ENCODE data around the gene TBC1D9B.

The TBC1D9B gene

DNA sequence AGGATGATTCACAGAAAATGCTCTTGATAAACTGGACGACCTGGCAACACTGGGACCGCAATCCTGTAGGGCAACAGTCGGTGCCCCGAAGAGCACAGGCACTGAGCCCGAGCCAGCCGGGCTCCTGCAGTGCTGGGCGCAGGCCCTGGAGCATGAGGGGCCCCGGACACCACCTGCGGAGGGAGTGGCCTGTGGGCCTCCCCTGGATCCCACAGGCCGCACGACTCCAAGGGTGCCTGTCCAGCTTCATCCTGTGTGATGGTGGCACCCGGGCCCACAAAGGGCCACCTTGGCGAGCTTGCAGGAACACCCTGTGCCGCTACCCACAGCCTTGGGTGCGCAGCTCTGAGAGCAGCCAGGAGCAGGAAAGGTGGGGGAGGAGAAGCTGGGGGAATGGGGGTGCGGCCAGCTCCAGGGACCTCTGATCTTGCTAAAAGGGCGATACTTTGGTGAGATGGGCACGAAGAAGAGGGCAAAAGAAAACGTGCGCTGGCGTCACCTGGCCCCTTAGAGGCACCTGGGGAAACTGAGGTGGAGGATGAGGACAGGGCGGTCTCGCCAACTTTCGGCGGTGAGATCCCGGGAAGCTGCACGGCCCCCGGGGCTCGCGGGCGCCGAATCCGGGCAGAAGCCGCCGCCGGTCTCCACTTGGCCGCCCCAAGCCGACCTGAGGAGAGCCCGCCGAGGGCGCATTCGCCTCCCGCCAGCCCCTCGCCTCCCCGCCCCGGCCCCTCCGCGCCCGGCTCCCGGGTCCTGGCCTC is 722 bp downstream of the TBC1D9B start:
- peak; percentile 40 for DNase-seq

GRCh38 chr5:179906294-179906794 is 1.4 kb downstream of the TBC1D9B start:
- DNase-seq = no peak

DNA sequence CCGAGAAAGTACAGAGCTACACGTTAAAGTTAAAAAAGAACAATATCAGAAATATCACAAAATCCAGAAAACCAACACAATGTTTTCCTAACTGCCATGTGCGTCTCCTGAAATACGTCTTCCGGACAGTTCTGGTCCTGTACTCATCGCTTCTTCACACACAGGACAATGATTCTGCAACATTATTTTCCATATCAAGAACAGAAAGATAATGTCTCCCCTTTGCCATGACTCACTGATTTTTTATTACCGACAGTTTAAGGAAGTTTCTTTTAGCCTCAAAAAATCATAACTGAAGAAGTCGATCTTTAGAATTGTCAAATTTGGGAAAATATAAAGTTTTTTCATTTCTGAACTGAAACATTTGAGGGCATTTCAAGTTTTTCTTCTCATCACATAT is 2.5 kb downstream of the TBC1D9B start:
- no peak for DNase-seq

DNA sequence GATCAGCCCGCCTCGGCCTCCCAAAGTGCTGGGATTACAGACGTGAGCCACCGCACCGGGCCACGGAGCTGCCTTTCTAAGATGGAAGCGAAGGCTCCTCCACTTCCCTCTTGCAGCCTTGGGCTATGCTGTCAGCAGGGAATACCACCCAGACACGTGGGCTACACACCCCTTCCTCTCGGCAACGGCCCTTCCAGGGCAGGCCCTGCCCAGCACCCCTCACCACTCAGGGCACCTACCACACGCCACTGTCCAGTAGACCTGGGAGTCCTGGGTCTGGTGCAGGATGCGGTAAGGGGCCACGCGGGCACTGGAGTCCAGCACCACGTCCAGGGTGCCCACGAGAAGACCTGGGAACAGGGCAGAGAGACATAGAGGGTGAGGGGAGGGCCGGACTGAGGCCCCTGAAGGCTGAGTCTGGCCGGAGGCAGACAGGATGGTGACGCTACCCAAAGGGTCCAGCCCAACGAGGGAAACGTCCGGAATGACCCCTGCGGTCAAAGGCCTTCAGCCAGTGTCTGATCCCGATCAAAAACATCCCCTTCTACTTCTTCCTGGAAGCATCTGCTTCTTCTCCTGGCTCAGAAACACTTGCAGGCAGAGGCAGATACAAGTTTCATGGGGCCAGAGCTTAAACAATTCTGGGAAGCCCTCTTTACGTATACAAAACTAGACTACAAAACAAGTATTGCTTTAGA is 3.1 kb downstream of the TBC1D9B start:
- DNase-seq = no peak

DNA sequence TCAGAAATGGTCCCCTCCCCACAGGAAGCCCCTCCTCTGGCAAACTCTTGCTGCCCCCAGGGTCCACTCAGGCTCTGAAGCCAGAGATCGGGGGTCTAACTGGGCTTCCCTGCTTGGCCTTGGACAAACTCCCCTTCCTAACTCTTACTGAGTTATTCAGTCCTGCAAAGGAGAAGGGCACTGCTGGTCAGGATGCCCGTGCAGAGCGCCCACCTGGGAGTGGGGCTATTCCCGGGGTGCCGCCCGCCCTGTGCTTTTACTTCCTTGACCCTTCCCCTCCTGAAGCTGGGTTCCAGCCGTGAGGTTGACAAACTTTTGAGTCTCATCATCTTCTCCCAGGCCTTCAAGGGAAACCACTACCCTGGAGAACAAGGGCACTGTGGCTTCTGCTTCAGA is 4.9 kb downstream of the TBC1D9B start:
- DNase-seq = no peak

DNA sequence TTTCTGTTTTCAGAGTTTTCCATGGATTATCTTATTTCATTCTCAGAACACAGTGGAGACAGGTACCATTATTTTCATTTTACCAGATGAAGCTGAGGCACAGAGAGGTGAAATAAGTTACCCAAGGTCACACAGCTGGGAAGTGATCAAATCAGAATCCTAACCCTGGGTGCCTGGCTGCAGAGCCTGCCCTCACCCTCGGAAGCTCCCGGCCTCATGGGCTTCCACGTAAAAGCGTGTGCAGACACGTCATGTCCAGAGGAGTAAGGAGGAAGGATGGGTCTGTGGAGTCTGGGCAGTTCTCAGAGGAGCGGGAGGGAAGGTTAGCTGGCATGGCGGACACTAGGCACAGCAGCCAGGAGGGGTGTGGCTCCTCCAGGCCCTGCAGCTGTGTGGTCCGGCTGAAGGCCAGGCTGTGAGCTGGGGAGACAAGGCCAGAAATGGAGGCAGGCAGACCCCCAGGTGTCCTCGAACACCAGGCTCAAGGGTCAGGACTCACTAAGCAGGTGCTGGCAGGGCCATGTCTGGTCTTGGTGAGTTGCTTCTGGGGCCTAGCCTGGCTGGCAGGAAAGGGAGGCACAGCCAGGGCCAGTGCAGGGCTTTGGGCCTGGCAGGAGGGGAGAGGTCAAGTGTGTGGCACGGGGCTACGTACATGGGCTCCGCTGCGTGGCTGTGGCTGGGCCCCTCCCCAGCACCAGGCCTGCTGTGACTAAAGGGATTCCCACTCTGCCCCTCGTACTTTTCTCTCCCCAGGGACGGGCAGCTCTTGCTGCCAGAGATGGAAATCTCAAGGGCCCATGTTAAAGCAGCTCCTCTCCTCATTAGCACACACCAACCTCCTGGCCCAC is 5.6 kb downstream of the TBC1D9B start:
- no peak for DNase-seq

DNA sequence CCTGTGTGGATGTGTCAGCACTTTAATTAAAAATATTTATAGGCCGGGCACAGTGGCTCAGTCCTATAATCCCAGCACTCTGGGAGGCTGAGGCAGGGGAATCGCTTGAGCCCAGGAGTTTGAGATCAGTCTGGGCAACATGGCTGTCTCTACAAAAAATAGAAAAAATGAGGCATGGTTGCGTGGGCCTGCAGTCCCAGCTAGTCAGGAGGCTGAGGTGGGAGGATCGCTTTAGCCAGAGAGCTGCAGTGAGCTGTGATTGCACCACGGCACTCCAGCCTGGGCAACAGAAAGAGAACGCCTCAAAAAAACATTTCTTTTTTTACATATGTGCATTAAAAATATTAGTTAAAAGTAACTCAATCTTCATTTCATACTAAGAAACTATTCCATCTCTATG is 6.2 kb downstream of the TBC1D9B start:
- DNase-seq = no peak

DNA sequence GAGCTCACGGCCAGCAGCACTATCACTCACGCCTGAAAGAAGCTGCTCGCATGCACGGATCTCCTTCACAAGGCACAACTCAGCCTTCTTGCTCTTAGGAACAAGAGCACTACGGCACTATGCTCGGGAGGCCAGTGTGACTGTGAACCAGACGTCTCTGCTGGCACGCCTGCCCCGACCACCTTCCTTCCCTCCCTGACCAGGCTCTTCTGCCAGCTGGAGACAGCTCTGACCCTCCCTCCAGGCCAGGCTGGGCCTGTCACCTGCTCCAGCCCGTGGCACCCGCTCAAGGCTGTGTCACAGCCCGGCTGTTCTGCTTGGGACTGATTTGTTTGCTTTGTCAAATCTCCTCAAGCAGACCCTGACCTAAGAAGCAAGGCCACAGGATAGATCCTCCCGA is 7.0 kb downstream of the TBC1D9B start:
- no peak for DNase-seq

GRCh38 chr5:179900206-179900605 is 7.5 kb downstream of the TBC1D9B start:
- no peak for DNase-seq

- no peak for DNase-seq
Measured at GRCh38 chr5:179895861-179896260, 11.8 kb downstream of the TBC1D9B start.

DNA sequence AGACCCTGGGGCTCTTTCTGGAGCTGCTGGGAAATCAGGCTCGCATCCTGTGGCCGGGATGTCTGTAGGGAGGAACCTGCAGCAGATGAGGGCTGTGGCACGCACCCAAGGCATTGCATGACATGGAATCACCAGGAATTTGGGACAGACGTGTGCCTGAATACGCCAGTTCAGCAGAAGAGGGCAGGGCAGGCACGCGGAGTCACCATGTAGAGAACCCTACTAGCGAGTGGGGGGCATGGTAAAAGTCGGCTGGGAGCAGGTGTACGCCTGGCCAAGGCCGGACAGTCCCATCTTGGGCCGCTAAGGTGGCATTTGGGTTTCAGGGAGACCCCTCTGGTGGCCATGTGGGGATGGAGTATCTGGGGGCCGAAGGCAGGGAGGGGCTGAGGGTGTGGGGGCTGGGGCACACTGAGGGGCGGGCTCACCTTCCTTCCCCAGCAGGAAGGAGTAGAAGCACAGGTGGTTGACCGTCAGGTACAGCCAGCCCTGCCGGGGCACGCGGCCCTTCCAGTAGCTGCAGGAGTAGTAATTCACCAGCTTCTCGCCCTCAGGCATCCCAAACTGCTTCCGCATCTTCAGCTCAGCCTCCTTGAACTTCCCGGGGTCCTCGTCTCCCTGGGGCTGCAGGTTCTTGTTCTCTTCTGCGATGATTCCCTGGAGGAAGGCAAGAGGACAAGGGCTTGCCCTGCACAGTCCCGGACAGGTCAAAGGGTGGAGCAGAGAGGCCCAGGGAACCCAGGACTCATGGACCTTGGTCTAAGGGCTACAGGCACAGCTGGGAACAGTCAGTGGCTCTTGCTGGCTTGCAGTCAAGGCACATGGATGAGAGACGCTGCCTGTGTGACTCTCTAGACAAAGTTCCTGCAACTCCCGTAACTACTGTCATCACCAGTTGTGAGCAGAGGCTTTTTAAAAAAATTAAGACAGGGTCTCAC is 13.5 kb downstream of the TBC1D9B start:
- DNase-seq = no peak

- no peak for DNase-seq
Measured at GRCh38 chr5:179893076-179893957, 14.4 kb downstream of the TBC1D9B start.

- DNase-seq = no peak
Measured at GRCh38 chr5:179892255-179892654, 15.4 kb downstream of the TBC1D9B start.

DNA sequence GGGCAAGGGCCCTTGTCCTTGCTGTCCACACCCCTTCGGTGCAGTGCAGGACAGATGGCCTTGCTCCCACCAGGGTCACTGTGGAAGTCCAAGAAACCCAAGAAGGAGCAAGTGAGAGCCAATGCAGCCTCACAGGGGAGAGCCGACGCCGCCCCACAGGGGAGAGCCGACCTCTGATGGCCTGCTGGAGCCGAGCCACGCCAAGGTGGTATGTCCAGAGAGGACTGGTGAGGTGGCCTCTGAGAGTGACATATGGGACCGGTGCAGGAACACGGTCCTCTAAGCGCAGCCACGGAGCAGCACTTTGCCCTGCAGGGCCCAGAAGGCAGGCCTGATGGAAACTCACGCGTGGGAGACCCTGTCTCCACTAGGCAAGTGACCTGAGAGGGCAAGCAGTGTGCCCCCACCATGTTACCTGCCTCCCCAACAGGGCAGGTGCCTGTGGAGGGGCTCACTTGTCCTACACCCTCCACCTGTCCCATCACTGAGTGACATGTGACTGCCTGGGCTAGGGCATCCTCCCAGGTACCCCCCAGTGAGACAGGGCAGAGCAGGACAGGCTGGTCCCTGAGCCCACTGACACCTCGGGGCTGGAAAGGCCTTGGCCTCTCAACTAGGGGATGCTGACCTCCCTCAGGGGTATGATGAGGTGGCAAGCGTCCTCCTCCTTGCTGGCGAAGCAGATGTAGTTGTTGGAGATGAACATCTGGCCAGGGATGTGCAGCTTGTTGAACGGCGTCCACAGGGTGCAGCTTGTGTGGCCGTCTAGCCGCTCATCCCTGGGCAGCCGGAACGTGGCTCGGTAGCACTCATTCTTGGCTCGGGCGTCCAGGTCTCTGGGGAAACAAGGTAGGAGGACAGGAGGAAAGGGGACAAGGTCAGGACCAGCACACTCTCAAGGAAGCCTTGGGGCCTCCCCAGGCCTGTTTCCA is 16.7 kb downstream of the TBC1D9B start:
- DNase-seq = no peak

GRCh38 chr5:179889885-179890284 is 17.8 kb downstream of the TBC1D9B start:
- DNase-seq = no peak

DNA sequence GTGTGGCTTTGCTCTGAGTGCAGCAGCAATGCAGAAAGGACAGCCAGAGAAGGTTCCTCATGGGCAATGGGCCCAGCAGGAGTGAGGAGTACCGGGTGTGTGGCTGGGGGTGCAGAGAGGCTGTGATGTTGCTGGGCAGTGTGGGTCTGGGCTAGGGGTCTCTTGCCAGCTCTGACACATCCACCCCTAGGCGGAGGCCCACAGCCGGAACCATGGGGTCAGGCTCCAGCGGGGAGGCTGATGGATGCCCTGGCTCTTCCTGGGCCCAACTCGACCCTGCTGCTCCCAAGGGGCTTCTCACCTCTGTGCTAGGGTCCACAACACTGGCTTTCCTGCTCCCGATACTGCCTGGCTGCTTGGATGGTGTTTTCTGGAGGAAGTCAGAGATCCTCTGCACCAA is 19.9 kb downstream of the TBC1D9B start:
- no peak for DNase-seq

DNA sequence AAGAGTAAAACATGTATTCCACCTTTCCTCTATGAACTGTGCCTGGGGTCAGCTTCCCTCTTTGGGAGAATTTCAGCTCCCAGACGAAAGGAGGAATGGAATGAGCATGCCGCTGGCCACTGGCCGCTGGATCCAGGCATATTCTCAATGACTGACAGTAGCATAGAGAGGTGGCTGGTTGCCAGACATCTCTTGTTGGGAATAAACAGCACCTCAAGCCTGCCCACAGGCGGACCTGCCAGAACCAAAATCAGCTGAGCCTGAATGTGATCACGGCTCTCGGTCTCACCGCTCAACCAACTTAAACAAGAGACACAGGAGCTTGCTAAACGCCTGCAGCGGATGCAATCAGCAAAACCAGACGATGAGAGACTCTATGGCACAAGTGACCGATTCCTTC is 20.6 kb downstream of the TBC1D9B start:
- no peak for DNase-seq

DNA sequence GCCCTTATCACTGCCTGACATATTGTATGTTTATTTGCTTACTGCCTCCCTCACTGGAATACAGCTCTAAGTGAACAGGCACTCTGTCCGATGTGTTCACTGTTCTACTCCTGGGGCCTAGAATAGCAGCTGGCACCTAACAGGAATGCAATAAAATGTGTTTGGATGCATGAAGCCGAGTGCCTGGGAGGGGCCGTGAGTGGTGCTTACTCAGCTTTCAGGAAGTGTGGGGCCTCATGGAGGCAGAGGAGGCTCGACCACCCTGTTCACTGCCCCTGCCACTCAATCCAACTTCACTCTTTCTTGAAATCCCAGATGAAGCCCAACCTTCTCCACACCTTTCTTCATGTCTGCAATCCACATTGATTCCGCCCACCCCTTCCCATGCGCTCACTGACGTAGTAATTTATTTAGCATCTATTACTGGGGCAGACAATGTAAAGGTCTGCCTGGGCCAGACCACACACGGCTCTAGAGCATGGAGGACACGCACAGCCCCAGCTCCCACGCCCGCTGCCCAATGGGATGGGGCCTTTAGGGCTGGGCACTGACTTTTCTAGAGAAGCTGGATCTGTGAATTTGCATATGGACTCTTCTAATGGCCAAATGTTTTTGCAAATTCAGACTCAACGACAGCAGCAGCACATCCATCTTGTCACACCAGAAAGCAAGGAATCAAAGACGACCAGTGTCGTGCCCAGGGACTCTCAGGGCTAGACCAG is 21.3 kb downstream of the TBC1D9B start:
- no peak for DNase-seq

GRCh38 chr5:179885491-179886090 is 22.1 kb downstream of the TBC1D9B start:
- DNase-seq = no peak

Measured in activated T-cell treated with anti-CD3 and anti-CD28 coated beads, Interleukin-2, amount 50 U/mL, for 1 hour (primary cell).